ENCODE data around the gene CLEC11A.

DNA sequence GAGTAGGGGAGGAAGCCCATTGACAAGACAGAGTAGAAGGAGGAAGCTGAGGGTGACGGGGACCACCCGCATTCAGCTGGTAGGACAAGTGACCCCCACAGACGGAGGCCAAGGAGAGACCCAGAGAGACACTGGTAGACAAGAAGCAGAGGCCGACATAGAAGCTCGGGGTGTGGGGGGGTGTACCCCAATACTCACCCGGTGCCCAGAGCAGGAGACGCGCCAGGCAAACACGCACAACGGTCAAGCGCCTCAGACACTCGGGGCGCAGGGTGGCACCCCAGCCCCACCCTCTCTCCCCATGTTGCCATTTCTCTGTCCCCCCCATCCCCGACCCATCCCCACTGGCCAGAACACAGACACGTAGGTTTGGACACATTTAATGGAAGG lies 27.1 kb upstream of the CLEC11A start:
- TF ChIP-seq EZH2phosphoT487 (IDR thresholded peaks at IDR 0.05; ENCODE audit: insufficient read depth, low read depth) (no peak), EZH2 (IDR thresholded peaks at IDR 0.05; ENCODE audit: insufficient read depth, poor library complexity, severe bottlenecking) (no peak)

Data from GM23248 (cell line).